ENCODE measurements around the gene MLF2. TPM values are rescaled to one million over a fixed set of nuclear protein-coding genes. Genes with fewer than 3 reads are reported as not detected.

MLF2 gene
- total and polyA plus RNA-seq, 10 of the 15 experiments (the other 5 are each of a cell fraction or from before 2014, with no cell fraction given): 13.5 to 222 (median 130) TPM

DNA sequence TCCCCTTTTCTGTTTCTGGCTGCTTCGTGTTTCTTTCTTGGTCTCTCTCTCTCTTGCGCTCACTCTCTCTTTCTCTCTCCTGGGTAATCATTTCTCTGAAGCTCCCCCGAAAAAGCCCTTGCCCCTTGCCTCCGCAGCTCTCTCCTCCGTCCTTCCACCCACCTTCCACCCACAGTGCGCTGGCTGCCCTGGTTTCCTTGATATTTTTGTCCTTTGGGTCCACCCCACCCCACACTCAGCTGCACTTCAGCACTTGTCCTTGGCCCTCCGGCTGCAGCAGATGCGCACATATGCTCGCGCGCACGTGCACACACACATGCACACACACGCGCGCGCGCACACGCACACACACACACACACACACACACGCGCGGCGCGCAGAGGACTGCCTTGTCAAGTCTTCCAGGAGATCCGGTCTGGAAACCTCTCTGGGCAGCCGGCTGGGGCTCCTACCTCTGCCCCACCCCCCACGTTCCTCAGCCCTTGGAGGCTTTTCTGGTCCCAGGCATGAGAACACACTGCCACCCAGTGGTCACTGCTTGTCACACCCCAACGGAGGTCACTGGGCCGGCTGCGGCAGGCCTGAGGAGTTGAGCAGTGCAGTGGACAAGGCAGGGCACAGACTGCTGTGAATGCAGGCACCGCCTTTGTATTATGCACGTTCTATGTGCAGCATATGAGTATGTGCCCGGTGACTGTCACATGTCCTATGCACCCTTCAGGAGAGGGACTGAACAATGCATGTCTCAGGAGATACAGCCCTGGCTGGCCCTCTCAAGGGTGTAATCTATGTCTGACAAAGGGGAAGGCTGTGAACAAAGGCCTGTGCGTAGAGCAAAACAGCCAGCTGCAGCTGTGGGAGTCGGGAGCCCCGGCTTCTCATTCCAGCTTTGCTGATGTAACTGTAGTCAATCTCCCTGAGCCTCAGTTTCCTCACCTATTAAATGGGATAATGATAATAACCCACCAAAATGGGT is 25.9 kb upstream of the MLF2 start (continued):
- TF ChIP-seq, protein P1, sequence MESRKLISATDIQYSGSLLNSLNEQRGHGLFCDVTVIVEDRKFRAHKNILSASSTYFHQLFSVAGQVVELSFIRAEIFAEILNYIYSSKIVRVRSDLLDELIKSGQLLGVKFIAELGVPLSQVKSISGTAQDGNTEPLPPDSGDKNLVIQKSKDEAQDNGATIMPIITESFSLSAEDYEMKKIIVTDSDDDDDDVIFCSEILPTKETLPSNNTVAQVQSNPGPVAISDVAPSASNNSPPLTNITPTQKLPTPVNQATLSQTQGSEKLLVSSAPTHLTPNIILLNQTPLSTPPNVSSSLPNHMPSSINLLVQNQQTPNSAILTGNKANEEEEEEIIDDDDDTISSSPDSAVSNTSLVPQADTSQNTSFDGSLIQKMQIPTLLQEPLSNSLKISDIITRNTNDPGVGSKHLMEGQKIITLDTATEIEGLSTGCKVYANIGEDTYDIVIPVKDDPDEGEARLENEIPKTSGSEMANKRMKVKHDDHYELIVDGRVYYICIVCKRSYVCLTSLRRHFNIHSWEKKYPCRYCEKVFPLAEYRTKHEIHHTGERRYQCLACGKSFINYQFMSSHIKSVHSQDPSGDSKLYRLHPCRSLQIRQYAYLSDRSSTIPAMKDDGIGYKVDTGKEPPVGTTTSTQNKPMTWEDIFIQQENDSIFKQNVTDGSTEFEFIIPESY (IDR thresholded peaks at IDR 0.05): no peak; the same call in 1 of the 2 replicates
- TF ChIP-seq, protein P2, sequence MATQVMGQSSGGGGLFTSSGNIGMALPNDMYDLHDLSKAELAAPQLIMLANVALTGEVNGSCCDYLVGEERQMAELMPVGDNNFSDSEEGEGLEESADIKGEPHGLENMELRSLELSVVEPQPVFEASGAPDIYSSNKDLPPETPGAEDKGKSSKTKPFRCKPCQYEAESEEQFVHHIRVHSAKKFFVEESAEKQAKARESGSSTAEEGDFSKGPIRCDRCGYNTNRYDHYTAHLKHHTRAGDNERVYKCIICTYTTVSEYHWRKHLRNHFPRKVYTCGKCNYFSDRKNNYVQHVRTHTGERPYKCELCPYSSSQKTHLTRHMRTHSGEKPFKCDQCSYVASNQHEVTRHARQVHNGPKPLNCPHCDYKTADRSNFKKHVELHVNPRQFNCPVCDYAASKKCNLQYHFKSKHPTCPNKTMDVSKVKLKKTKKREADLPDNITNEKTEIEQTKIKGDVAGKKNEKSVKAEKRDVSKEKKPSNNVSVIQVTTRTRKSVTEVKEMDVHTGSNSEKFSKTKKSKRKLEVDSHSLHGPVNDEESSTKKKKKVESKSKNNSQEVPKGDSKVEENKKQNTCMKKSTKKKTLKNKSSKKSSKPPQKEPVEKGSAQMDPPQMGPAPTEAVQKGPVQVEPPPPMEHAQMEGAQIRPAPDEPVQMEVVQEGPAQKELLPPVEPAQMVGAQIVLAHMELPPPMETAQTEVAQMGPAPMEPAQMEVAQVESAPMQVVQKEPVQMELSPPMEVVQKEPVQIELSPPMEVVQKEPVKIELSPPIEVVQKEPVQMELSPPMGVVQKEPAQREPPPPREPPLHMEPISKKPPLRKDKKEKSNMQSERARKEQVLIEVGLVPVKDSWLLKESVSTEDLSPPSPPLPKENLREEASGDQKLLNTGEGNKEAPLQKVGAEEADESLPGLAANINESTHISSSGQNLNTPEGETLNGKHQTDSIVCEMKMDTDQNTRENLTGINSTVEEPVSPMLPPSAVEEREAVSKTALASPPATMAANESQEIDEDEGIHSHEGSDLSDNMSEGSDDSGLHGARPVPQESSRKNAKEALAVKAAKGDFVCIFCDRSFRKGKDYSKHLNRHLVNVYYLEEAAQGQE (IDR thresholded peaks at IDR 0.05; ENCODE audit: low read depth, low read length): no peak
- TF ChIP-seq BCL11A (IDR thresholded peaks at IDR 0.05; ENCODE audit: low read depth, low read length) (no peak), CHD4 (IDR thresholded peaks at IDR 0.05) (no peak), NFYA (IDR thresholded peaks at IDR 0.05; ENCODE audit: borderline replicate concordance, low read depth, low read length) (no peak), EP300 (IDR thresholded peaks at IDR 0.05; ENCODE audit: borderline replicate concordance in 1 of 2, control insufficient read depth in 1 of 2, low read depth in 2 of 2, low read length in 2 of 2) (no peak), TCF12 (IDR thresholded peaks at IDR 0.05; ENCODE audit: low read depth, low read length) (0 out of 2 replicates have a peak, but pooled peaks have one; percentile 21), EGR1 (IDR thresholded peaks at IDR 0.05; ENCODE audit: borderline replicate concordance in 1 of 2, low read depth in 2 of 2, low read length in 2 of 2) (no peak), CHD1 (IDR thresholded peaks at IDR 0.05; ENCODE audit: low read depth, low read length) (no peak), HDGF (IDR thresholded peaks at IDR 0.05) (peak; percentile 99), KAT2A (conservative IDR thresholded peaks at IDR 0.05; ENCODE audit: control insufficient read depth, low read depth, low read length) (no peak), KDM1A (IDR thresholded peaks at IDR 0.05; ENCODE audit: borderline replicate concordance) (no peak), SMARCA5 (IDR thresholded peaks at IDR 0.05) (peak; percentile 80; the same call in 1 of the 2 replicates)
- TF ChIP-seq, protein P3, sequence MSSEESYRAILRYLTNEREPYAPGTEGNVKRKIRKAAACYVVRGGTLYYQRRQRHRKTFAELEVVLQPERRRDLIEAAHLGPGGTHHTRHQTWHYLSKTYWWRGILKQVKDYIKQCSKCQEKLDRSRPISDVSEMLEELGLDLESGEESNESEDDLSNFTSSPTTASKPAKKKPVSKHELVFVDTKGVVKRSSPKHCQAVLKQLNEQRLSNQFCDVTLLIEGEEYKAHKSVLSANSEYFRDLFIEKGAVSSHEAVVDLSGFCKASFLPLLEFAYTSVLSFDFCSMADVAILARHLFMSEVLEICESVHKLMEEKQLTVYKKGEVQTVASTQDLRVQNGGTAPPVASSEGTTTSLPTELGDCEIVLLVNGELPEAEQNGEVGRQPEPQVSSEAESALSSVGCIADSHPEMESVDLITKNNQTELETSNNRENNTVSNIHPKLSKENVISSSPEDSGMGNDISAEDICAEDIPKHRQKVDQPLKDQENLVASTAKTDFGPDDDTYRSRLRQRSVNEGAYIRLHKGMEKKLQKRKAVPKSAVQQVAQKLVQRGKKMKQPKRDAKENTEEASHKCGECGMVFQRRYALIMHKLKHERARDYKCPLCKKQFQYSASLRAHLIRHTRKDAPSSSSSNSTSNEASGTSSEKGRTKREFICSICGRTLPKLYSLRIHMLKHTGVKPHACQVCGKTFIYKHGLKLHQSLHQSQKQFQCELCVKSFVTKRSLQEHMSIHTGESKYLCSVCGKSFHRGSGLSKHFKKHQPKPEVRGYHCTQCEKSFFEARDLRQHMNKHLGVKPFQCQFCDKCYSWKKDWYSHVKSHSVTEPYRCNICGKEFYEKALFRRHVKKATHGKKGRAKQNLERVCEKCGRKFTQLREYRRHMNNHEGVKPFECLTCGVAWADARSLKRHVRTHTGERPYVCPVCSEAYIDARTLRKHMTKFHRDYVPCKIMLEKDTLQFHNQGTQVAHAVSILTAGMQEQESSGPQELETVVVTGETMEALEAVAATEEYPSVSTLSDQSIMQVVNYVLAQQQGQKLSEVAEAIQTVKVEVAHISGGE (CRISPR knock-in tag; IDR thresholded peaks at IDR 0.05): no peak
- TF ChIP-seq, protein P4, sequence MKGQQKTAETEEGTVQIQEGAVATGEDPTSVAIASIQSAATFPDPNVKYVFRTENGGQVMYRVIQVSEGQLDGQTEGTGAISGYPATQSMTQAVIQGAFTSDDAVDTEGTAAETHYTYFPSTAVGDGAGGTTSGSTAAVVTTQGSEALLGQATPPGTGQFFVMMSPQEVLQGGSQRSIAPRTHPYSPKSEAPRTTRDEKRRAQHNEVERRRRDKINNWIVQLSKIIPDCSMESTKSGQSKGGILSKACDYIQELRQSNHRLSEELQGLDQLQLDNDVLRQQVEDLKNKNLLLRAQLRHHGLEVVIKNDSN (IDR thresholded peaks at IDR 0.05; ENCODE audit: borderline replicate concordance, extremely low read length, insufficient read depth, low read depth, low read length): no peak
- TF ChIP-seq, protein P5, sequence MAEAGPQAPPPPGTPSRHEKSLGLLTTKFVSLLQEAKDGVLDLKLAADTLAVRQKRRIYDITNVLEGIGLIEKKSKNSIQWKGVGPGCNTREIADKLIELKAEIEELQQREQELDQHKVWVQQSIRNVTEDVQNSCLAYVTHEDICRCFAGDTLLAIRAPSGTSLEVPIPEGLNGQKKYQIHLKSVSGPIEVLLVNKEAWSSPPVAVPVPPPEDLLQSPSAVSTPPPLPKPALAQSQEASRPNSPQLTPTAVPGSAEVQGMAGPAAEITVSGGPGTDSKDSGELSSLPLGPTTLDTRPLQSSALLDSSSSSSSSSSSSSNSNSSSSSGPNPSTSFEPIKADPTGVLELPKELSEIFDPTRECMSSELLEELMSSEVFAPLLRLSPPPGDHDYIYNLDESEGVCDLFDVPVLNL (IDR thresholded peaks at IDR 0.05; ENCODE audit: low read depth, low read length): 0 out of 2 replicates have a peak, but pooled peaks have one; percentile 33

Measured in GM12878 (cell line).